AG08395 (cell line): Measurements from ENCODE around the gene DUSP11.
"Not testable (repeated sequence)": the region's sequence is repeated elsewhere in the genome, so short reads cannot be mapped to it uniquely, and the experiment has no call there.

Experiments used
- DNase-seq: peaks from one replicate; pipeline ENCODE4 v3.0.0; 2012; ENCODE audit warnings: mixed read lengths, low spot score

DUSP11 gene

DNA sequence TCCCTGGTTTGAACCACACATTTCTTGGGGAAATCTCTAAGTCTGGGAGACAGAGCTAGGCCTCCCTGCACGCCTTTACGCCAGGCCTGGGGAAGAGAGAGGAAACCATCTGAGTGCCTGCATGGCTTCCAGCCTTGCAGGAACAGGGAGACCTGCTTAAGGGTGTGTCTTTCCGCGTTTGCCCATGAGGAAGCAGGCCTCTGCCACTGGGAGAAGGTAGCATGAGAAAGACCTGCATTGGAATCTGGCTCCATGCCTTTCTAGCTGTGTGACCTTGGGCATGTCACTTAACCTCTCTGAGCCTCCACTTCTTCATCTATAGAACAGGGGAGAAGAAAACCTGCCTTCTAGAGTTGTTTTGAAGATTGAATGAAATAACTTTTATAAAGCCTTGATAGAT, 62.2 kb downstream of the DUSP11 start:
- DNase-seq = not testable (repeated sequence)

DNA sequence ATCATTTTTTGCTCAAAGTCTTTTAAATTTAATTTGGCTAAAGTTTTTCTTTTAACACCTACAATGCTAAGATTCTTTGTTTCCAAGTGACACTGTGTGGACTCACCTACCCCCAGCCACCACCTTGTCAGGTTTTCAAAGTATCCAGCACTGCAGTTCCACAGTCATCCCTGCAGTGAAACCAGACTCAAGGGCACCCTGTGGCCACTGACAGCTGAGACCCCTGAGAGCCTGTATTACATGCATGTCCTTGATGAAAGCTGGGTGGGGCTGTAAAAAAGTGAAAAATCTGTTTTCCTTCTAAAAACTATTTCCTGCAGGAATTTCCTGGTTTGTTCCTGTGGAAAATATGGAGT, 62.7 kb downstream of the DUSP11 start:
- DNase-seq = no peak

DNA sequence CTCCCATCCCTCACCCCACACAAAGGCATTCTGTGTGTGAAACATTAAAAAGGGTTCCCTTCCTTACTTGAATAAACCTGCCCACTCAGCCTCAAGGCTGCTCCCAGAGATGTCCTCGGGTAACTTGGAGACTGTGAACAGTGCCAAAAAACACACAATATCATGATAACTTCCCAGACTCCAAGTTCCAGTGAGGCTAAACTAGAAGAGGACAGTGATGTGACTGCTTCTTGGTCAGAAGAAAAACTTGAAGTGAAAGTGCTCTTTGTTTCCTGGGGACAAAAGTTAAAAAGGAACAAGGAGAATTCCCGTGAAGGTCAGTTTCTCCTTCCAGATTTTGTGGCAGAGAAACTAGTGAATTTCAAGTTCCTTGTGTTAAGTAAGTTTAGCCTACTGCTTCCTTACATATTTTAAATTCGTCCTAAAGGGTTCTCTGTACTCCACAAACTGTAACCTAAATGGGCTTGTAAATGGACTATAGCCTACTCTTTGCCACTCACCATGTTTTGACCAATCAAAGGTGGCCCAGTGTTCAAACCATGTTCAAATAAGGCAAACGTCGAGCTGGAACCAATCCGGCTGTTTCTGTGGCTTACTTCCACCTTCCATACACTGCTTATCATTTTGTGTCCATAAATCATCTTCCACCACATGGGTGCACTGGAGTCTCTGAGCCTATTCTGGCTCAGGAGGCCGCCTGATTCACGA, 63.2 kb downstream of the DUSP11 start:
- DNase-seq = no peak

DNA sequence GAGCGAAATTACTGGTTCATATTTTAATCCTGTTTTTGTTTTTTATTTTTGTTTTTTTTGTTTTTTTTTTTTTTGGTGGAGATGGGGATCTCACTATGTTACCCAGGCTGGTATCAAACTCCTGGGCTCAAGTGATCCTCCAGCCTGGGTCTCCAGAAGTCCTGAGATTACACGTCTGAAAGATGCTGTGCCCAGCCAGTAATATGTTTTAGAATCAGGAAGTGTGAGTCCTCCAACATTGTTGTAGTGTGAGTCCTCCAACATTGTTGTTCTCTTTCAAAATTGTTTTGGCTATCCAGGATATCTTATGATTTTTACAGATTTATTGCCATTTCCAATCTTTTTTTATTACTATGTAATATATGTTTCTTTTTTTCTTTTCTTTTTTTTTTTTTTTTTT, 65.8 kb downstream of the DUSP11 start:
- no peak for DNase-seq
